Muscle of arm (tissue), 12 donors: ENCODE measurements around the gene RGS12. TPM values are rescaled to one million over a fixed set of nuclear protein-coding genes. Genes with fewer than 3 reads are reported as not detected.
A peak's percentile ranks its signal among the peaks of the same experiment; 100 is the strongest.

ENCODE experiments used
- DNase-seq: peaks from one replicate; pipeline ENCODE4 v3.0.0-alpha.2; 2013
- polyA plus RNA-seq, 12 donors: library from polyadenylated mRNA; unstranded; fragments of 120-200 nt; gene quantifications; one replicate each; pipeline ENCODE4 v1.2.1, GENCODE V29; 2013; ENCODE audit not compliant: insufficient read length in 12 of 12

Gene RGS12
- polyA plus RNA-seq, 12 donors: 23.2 to 50.7 (median 32.0) TPM; not detected in 1

DNA sequence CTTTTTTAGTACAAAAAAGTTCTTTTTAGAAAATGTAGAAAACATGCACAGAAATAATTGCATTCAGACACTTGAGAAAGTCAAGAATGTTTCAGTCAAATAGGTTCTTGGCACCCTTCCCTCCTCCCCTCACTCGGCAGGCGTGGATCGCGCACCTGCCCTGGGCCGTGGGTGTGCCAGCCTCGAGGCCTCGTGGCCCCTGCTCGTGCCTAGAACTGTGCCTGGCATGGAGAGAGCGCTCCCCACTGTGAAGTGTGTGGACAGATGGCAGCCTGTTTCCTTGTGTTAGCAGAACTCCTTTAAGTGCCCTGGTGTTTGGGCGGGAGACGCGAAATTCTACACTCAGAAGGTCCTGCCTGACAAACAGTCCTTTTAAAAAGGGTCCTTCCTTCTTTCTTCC, 14.7 kb downstream of the RGS12 start:
- no peak for DNase-seq

DNA sequence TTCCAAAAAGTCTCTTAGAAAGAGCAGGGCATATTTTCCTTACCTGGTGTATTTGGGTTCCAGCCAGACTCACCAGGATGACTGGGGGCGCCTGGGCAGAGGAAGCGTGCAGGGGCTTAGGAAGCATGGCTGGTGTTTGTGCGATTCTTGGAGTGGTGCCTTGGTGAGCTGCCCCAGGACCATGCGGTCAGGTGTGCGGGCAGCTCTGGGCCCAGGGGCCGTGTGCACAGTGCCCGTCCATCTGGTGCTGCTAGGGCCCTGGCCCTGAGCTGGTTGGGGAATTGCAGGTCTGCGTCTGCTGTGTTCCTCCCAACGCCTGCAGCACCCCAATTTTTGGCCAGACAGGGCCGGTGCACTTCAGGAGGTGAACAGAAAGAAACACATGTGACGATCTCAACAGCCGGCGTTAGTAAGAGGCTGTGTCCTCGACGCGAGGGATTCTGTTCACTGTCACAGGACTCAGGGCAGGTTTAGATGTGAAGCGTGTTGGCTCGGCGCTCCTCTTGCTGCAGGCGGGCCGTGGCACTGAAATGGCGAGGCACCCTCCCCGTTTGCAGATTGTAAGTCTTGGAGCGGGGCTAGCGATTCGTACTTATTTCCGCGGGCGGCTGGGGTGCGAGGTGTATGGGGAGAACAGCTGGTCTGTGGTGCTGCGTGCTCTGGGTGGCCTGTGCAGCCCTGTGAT, 15.2 kb downstream of the RGS12 start:
- no peak for DNase-seq

DNA sequence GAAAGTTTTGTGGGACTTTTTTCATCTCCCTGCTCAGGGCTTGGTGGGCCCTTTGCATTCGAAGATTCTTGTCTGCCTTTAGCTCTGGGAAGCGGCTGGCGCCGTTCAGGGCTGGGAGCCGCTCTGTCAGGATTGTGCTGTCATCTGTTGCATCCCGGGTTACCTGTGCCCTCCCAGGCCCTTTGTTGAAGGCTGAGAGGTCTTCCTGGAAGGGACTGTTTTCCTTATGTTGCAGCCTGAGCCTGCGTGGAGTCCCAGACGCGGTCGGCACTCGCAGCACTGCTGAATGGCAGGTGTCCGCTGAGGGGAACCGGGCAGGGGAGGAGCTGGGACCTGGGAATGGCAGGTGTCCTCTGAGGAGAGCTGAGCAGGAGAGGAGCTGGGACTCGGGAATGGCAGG, 15.9 kb downstream of the RGS12 start:
- DNase-seq: no peak

DNA sequence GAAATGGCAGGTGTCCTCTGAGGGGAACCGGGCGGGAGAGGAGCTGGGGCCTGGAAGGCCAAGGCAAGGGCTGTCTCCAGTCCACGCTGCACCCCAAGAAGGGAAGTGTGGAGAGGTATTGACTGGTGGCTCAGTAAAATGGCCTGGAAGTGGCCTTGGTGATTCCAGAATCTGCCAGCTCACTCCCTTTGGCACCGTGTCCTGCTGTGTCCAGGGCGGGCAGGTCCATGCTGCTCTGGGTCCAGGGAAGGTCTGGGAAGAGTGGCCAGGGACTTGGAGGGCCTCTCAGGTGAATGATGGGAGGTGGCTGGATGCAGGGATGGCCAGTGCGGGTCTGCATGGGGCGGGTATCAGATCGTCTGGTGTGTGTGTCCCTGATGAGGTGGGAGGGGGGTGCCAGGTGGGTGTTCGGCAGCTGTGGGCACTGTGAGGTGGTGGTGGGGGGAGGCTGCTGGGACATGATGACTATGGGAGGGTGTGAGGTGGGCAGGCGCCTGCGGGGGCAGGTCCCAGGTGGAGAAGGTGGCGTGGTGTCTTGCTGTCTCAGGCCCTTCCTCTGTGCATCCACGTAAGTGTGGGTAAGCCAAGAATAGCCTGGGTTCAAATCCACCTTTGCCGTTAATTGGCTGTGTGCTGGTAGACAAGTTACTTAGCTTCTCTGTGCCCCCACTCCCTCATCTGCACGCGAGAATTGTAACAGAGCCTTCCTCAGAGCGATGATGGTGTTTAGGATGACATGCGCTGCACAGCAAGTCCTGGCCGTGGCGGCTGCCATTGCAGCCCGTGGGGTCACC, 17.7 kb downstream of the RGS12 start:
- no peak for DNase-seq

DNA sequence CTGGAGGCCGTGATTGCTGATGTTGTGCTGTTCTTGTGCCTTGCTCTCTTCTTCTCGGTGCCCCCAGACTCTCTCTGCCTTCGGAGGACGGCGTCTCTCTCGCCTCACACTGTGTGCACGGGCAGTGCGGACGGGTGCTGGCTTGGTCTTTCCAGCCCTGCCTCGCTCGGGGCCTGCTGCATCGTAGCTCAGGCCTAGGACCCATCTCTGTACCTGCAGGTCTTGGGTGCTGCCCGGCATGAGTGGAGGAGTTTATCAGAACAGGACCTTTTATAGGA, 18.2 kb downstream of the RGS12 start:
- no peak for DNase-seq

DNA sequence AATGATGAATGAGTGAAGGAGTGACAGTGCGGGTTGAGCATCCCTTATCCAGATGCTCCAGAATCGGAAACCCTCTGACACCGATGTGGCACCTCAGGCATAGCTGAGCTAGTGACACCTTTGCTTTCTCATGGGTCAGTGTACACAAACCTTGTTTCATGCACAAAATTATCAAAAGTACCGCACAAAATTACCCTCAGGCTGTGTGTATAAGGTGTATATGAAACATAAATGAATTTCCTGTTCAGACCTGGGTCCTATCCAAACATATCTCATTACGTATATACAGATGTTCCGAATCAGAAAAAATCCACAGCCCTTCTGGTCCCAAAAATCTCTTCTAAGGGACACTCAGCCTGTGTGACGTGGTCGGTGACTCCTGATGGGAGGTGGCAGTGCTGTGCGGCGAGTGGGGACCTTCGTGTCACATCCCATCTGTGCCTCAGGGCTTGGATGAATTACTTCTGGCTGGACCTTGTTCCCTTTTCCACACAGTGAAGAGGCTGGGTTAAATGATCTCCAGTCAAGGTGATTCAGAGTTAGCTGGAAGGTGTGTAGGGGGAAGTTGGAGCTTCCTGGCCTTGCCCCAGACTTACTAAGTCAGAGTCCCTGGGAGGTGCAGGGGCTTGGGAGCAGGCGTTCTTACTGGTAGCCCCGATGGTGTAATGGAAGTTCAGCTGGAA, 18.8 kb downstream of the RGS12 start:
- DNase-seq: no peak

DNA sequence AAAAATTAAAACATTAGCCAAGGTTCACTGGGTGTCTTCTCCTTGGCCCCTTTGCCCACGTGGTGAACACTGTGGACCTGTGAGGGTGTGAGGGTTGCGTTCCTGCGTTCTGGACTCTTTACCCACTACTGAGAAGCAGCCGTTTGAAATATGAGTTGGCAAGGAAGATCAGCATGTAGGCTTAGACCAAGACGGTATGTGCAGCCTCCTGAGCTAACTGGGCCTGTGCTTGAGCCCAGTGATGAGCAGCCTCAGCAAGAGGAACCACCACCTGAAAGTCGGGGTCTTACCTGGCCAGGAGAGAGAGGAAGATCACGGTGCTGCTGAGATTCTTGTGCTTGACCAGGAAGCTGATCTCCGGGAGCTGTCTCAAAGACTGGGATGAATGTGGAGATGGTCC, 19.5 kb downstream of the RGS12 start:
- no peak for DNase-seq

DNA sequence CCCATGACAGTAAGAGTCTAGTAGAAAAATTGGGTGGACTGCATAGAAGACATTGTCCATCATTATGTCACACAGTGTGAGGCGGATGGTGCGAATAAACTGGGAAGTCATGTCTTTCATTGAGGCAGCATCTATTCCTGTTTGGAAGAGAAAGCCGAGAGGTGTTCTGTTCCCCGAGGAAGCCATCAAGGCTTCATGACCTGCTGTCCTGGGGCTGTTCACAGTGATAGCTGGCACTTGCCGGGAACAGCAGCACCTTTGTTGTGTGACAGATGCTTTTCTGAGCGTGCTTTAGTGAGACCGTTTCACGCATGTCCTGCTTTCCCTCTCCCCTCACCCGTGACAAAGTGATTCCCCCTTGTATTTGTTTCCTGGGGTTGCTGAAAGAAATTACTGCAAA, 20.3 kb downstream of the RGS12 start:
- DNase-seq: no peak

DNA sequence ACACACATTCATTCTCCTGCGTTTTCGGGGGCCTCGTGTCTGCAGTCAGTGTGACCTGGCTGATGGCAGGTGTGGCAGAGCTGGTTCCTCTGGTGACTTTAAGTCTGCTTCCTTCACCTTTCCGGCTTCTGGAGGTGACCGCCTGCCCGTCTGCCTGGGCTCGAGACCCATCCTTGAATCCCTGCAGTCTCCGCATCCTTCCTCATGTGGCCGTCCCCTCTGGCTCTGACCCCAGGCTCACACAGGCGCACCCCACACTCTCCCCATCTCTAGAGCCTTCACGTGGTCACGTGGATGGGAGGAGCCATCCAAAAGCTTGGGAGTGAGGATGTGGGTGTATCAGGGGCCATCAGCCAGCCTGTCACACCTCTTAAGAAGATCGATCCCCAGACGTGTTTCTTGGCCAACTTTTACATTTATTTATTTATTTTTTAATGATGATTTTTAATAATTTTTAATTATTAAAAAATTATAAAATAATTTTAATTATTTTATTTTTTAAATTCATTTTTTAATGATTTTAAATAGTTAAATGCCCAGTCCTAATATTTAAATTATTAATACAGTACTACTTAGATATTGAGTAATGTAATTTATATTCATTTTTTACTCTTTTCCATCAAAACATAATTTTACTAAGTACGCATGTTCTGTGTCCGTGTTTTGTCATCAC, 20.9 kb downstream of the RGS12 start:
- DNase-seq: no peak

DNA sequence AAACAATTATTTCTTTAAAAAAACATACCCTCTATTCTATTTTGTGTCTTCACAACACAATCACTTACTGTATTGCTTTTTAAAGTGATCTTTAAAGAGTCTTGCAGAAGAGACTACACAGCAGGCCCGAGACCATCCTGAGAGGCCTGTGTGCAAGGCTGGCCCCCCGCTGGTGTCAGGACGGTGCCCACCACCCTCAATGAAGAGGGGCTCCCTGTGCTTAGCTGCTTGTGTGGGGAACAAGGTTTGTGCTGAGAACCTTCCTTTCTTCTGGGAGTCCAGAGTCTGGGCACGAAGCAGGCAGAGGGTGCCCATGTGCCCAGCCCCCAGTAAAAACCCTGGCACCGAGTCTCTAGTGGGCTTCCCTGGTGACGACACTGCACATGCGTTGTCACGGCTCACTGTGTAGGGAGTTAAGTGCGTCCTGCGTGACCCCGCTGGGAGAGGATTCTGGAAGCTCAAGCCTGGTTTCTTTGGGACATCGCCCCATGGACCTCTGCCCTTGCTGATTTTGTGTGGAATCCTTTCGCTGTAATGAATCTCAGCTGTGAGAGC, 22.0 kb downstream of the RGS12 start:
- no peak for DNase-seq

DNA sequence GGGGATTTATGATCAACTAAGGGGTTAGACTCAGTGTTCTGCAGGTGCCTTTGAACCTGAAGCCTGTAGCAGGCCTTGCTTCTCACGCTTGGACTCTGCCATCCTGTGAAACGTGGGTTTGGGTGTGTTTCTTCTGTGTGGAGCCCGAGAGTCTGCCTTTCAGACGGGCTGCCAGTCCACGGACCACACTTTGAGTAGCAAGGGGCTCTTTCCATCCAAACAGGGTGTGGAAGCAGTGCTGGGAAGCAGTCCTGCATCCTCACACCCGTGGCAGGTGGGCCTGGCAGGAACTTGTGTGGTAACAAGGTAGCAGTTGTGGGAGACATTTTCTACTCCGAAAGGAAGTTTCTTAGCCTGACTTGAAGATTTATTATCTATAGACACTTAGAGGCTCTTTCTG, 22.7 kb downstream of the RGS12 start:
- no peak for DNase-seq

DNA sequence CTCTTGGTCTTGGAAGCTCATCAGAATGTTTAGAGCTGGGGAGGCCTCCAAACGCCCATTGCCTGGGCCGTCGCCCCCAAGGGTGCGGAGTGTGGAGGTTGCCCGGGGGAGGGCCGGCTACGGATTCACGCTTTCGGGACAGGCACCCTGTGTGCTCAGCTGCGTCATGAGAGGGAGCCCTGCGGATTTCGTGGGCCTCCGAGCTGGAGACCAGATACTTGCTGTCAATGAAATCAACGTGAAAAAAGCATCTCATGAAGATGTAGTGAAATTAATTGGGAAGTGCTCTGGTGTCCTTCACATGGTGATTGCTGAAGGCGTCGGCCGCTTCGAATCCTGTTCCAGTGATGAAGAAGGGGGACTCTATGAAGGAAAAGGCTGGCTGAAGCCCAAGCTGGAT, 23.3 kb downstream of the RGS12 start:
- DNase-seq: no peak

DNA sequence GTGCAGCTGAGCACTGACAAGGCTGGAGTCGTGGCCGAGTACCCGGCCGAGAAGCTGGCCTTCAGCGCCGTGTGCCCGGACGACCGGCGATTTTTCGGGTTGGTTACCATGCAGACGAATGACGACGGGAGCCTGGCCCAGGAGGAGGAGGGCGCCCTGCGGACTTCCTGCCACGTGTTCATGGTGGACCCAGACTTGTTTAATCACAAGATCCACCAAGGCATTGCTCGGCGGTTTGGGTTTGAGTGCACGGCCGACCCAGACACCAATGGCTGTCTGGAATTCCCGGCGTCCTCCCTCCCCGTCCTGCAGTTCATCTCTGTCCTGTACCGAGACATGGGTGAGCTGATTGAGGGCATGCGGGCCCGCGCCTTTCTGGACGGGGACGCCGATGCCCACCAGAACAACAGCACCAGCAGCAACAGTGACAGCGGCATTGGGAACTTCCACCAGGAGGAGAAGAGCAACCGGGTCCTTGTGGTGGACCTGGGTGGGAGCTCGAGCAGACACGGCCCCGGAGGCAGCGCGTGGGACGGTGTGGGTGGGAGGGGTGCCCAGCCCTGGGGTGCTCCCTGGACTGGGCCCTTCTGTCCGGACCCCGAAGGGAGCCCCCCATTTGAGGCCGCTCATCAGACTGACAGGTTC, 24.3 kb downstream of the RGS12 start:
- no peak for DNase-seq

DNA sequence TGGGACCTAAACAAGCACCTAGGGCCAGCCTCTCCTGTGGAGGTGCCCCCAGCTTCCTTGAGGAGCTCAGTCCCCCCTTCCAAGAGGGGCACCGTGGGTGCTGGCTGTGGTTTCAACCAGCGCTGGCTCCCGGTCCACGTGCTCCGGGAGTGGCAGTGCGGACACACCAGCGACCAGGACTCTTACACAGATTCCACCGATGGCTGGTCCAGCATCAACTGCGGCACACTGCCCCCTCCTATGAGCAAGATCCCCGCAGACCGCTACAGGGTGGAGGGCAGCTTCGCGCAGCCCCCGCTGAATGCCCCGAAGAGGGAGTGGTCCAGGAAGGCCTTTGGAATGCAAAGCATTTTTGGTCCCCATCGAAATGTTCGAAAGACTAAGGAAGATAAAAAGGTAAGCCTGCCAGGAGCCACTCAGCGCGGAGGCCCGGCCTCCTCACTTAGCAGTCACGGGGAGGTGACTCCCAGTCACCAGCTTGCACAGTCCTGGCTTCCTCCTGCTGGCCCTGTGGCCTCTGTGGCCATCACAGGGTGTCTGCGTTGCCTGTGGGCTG, 24.9 kb downstream of the RGS12 start:
- DNase-seq: no peak

DNA sequence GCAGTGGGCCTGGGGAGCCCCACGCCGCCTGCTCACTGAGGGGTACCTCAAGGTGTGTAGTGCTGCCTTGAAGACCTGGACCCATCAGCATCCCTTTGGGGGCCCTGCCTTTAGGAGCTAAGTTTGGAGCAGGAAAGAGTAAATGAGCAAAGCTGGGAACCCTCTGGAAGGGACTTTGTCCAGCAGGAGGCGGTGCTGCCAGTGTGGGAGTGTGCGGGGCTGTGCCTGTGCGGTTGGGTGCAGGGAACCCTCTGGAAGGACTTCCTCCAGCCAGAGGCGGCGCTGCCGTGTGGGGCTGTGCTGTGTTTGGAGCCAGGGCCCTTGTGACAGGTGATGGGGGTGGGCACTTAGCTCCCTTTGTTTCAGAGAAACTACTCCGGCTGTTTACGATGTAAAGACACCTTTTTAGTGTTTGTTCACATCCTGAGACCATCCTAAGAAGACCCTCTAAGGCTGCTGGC, 25.8 kb downstream of the RGS12 start:
- DNase-seq: no peak

DNA sequence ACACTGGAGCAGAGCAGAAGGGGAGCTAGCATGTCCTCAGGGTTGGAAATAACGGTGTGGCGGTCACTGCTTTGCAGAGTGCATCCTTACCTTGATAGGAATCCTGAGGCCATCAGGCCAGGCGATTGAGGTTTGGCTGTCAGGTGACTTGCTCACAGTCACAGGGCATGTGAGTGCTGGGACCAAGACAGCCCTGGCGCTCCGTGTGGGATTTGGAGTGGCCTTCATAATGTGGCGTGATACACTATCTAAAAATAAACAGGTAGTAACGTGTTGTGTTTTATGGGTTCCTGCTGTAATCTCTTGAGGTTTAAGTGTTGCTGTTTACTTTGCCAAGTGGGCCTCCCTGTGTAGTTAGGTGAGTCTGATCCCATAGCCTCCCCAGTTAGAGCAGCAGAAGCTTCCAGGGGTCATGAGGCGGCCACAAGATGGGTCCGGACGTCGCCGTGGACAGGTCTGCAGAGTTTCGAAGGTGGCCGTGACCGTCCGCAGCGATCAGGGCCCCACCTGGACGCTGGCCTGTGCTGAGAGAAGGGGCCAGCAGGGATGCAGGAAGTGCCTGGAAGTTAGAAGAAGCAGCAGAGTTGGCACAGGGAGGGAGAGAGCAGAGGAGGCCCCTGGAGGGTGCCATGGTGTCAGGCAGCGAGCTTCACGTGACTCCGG, 27.7 kb downstream of the RGS12 start:
- DNase-seq: no peak

DNA sequence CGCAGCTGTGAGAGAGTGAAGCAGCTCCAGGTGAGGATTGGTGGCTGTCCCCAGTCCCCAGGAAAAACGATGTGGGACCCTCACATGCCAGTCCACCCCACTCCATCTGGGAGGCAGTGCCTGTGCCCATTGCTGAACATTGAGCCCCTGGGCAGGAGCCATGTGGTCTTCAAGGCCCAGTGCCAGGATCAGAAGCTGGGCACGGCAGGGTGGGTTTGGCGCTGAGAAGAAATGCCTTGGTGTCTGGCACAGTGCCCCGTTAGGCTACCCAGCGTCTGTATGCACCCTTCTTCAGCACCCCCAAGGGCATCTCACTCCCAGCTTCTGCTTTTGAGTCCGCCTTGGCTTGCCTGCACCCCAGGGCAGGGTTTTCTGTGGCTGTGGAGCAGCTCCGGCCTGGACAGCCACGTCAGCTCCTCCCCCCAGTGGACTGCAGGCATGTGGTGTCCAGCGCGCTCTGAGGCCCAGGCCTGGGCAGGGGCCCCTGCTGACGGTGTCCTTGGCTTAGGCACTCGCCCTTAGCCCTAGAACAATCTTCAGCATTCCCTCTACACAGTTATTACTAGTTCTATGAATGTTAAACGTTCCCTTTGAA, 28.6 kb downstream of the RGS12 start:
- DNase-seq: peak; percentile 44

DNA sequence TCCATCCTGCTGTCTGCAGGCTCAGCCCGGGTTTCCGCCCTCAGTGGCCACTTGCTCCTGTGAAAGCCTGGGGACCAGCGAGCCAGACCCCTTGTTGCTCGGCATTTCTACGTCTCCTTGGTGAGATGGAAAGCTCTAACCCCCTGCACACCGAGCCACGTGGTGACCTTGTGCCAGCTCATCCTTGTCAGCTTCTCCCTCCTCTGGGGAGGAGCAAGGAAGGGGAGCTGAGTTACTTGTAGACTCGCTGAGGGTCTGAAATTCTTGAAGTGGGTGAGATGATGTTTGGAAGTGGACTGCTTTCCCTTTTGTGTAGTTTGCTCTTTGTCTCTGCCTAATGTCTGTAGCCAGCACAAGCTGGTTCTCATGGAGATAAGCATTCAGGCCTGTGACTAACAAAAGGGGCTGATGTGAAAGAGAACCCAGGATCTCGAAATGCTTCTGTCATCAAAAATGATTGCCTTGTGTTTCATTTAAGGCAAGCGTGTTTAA, 29.3 kb downstream of the RGS12 start:
- no peak for DNase-seq

DNA sequence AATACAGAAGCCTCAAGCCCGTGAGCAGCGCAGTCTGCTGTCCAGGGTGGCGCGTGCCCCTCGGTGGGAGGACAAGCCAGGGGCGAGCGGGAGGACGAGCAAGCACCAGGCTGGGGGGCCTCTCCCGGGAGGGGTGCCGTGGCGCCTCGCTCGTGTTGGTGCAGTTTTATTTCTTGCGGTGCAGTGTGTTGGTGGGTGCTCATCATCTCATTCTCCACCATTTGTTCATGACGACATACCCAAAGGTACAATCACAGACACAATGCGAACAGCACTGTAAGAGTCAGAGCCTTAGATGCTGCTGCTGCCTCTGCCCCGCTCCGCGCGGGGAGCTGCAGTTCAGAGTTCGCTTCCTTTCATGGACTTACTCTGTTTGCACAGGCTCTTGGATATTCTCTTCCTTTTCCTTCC, 30.3 kb downstream of the RGS12 start:
- no peak for DNase-seq
